K562 (cell line): ENCODE results near the gene GALNT13.
A peak's percentile ranks its signal among the peaks of the same experiment; 100 is the strongest.

Source experiments
- ATF2 ChIP-seq: sonication (generic); formaldehyde crosslinking; IDR thresholded peaks from 2 replicates; pipeline ENCODE4 v1.8.1; 2022; ENCODE audit warnings: missing genetic modification reagents
- CTCF ChIP-seq, 3 experiments: IDR thresholded peaks in 2 of 3; conservative IDR thresholded peaks in 1 of 3; 2 replicates each; pipeline ENCODE4 v1.5.1; 2011 to 2012; ENCODE audit warnings: low read length in 3 of 3, mild to moderate bottlenecking in 3 of 3, control low read depth in 2 of 3, improper control_type of control experiment in 1 of 3, inconsistent platforms in 1 of 3, low read depth in 1 of 3, mixed read lengths in 1 of 3, moderate library complexity in 1 of 3; ENCODE audit not compliant: insufficient read depth in 2 of 3
- CUX1 ChIP-seq: fragments of 200-800 bp; sonication (Bioruptor generic); IDR thresholded peaks from 2 replicates; pipeline ENCODE4 v1.6.1; 2016; ENCODE audit warnings: missing genetic modification characterization, missing compliant biosample characterization
- GABPB1 ChIP-seq: sonication (generic); formaldehyde crosslinking; IDR thresholded peaks from 2 replicates; pipeline ENCODE4 v1.8.0; 2022; ENCODE audit warnings: mild to moderate bottlenecking, missing genetic modification reagents
- MAFF ChIP-seq: IDR thresholded peaks from 2 replicates; pipeline ENCODE4 v1.6.1; 2012; ENCODE audit warnings: low read length, improper control_type of control experiment
- MAZ ChIP-seq, 2 experiments: fragments of 450-650 bp in 1 of 2; sonication (generic) in 1 of 2; formaldehyde crosslinking; IDR thresholded peaks in 1 of 2; conservative IDR thresholded peaks in 1 of 2; 2 replicates each; pipeline versions ENCODE4 v1.4.0 to v1.5.0; 2020; ENCODE audit warnings: mild to moderate bottlenecking in 1 of 2, missing genetic modification reagents in 1 of 2
- MTA3 ChIP-seq: fragments of 450-650 bp; formaldehyde crosslinking; IDR thresholded peaks from 2 replicates; pipeline ENCODE4 v1.6.1; 2017; ENCODE audit warnings: mild to moderate bottlenecking, borderline replicate concordance
- MXI1 ChIP-seq: IDR thresholded peaks from 2 replicates; pipeline ENCODE4 v1.6.1; 2011; ENCODE audit warnings: low read depth, mild to moderate bottlenecking, improper control_type of control experiment, low read length
- NCOA1 ChIP-seq: fragments of 450-650 bp; IDR thresholded peaks from 2 replicates; pipeline ENCODE4 v1.6.1; 2016; ENCODE audit warnings: low read depth
- POLR2A ChIP-seq: fragments of 450-650 bp; conservative IDR thresholded peaks from 2 replicates; pipeline ENCODE4 v1.6.1; 2016
- RFX5 ChIP-seq: IDR thresholded peaks from 2 replicates; pipeline ENCODE4 v1.6.1; 2011; ENCODE audit warnings: low read depth, mild to moderate bottlenecking, improper control_type of control experiment, low read length
- TRIM28 ChIP-seq: fragments of 450-650 bp; IDR thresholded peaks from 2 replicates; pipeline ENCODE4 v1.6.1; 2017

- no peak for TF ChIP-seq RFX5
- TF ChIP-seq CTCF (IDR thresholded peaks at IDR 0.05 in 2 of 3, conservative IDR thresholded peaks at IDR 0.05 in 1 of 3; ENCODE audit: insufficient read depth in 2 of 3, low read depth in 1 of 3, low read length in 3 of 3): no peak
- TF ChIP-seq MAFF: peak; percentile 57
- TF ChIP-seq CUX1 (CRISPR knock-in tag): no peak
- no peak for TF ChIP-seq MAZ (CRISPR knock-in tag; conservative IDR thresholded peaks at IDR 0.05 in 1 of 2, IDR thresholded peaks at IDR 0.05 in 1 of 2)
- no peak for TF ChIP-seq POLR2A
- TF ChIP-seq NCOA1: no peak
- TF ChIP-seq MXI1: no peak
- no peak for TF ChIP-seq GABPB1 (CRISPR knock-in tag)
- TF ChIP-seq ATF2 (CRISPR knock-in tag): no peak
- no peak for TF ChIP-seq TRIM28
- no peak for TF ChIP-seq MTA3
These were observed 387.3 kb downstream of the GALNT13 start for GRCh38 chr2:154259030-154259429.
